ENCODE data around the gene EXOC3L4.
A peak's percentile ranks its signal among the peaks of the same experiment; 100 is the strongest.
"Not testable (repeated sequence)": the region's sequence is repeated elsewhere in the genome, so short reads cannot be mapped to it uniquely, and the experiment has no call there.

EXOC3L4 gene

GRCh38 chr14:103136388-103137271, 42.1 kb downstream of the EXOC3L4 start:
- peak; percentile 9 for DNase-seq

- no peak for DNase-seq
Observed at GRCh38 chr14:103137689-103138300, 43.3 kb downstream of the EXOC3L4 start.

GRCh38 chr14:103138301-103139131, 44.0 kb downstream of the EXOC3L4 start:
- DNase-seq = no peak

- no peak for DNase-seq
Observed at GRCh38 chr14:103139132-103140025, 44.9 kb downstream of the EXOC3L4 start.

- DNase-seq = no peak
Observed at GRCh38 chr14:103140316-103141109, 46.0 kb downstream of the EXOC3L4 start.

GRCh38 chr14:103141117-103141796, 46.7 kb downstream of the EXOC3L4 start:
- DNase-seq = no peak

- no peak for DNase-seq
Observed at GRCh38 chr14:103142026-103142425, 47.5 kb downstream of the EXOC3L4 start.

GRCh38 chr14:103142721-103143302, 48.3 kb downstream of the EXOC3L4 start:
- DNase-seq = no peak

GRCh38 chr14:103143506-103143905, 49.0 kb downstream of the EXOC3L4 start:
- DNase-seq = no peak

GRCh38 chr14:103144085-103144484, 49.6 kb downstream of the EXOC3L4 start:
- DNase-seq = peak; percentile 46

GRCh38 chr14:103146141-103146709, 51.7 kb downstream of the EXOC3L4 start:
- DNase-seq = no peak

GRCh38 chr14:103149351-103150237, 55.1 kb downstream of the EXOC3L4 start:
- DNase-seq = no peak

GRCh38 chr14:103151270-103151945, 56.9 kb downstream of the EXOC3L4 start:
- no peak for DNase-seq

- peak; percentile 2 for DNase-seq
Observed at GRCh38 chr14:103155010-103155409, 60.5 kb downstream of the EXOC3L4 start.

GRCh38 chr14:103155416-103155815, 60.9 kb downstream of the EXOC3L4 start:
- not testable (repeated sequence) for DNase-seq

- no peak for DNase-seq
Observed at GRCh38 chr14:103155826-103156394, 61.4 kb downstream of the EXOC3L4 start.

- no peak for DNase-seq
Observed at GRCh38 chr14:103156651-103157378, 62.3 kb downstream of the EXOC3L4 start.
